Thyroid gland (tissue), 4 donors: Measurements from ENCODE around the gene PSTPIP1. TPM values are rescaled to one million over a fixed set of nuclear protein-coding genes. Genes with fewer than 3 reads are reported as not detected.

ENCODE experiments used
- DNase-seq, 2 donors: peaks; one replicate each; pipeline ENCODE4 v3.0.0-alpha.2; 2019
- H3K27ac ChIP-seq, 3 donors: fragments of 200-600 bp; sonication (generic); 1 replicate in 2 of 3; 2 replicates in 1 of 3; pipeline ENCODE4 v1.5.1; 2016 to 2019; ENCODE audit warnings: mild to moderate bottlenecking in 1 of 3, moderate library complexity in 1 of 3
- H3K27me3 ChIP-seq: fragments of 200-600 bp; sonication (generic); one replicate; pipeline ENCODE4 v1.5.1; 2019
- H3K36me3 ChIP-seq, 2 donors: fragments of 200-600 bp; sonication (generic); one replicate each; pipeline ENCODE4 v1.5.1; 2016 to 2019
- H3K4me1 ChIP-seq, 2 donors: fragments of 200-600 bp; sonication (generic); one replicate each; pipeline ENCODE4 v1.5.1; 2017 to 2019
- H3K4me3 ChIP-seq, 3 donors: fragments of 200-600 bp; sonication (generic); replicated peaks in 1 of 3; 1 replicate in 2 of 3; 2 replicates in 1 of 3; pipeline ENCODE4 v1.5.1; 2016; ENCODE audit warnings: mild to moderate bottlenecking in 1 of 3
- H3K9me3 ChIP-seq: fragments of 200-600 bp; sonication (generic); one replicate; pipeline ENCODE4 v1.5.1; 2017
- POLR2A ChIP-seq, 2 donors: fragments of 450-650 bp; IDR thresholded peaks; one replicate each; pipeline ENCODE4 v1.6.1; 2017; ENCODE audit warnings: antibody characterized with exemption in 2 of 2, mild to moderate bottlenecking in 2 of 2, moderate library complexity in 1 of 2
- WGBS, 2 donors: methylation state at CpG; one replicate each; pipeline ENCODE4 v1.1.5; 2017; 5-methylcytosine and 5-hydroxymethylcytosine counted together
- intact Hi-C: fragments of 100-400 bp; cut with DNase I; formaldehyde crosslinking; loops from one replicate; pipeline ENCODE4 v1.15.1; 2023
- total RNA-seq, 4 donors: library from RNA; depleted of rRNA; stranded (reverse); fragments of >200 nt; gene quantifications; one replicate each; pipeline ENCODE4 v1.2.3, GENCODE V29; 2016
- TF ChIP-seq, protein P1 (sequence below), 6 experiments: fragments of 200-600 bp in 3 of 6; fragments of 450-650 bp in 3 of 6; sonication (generic) in 3 of 6; IDR thresholded peaks; one replicate each; pipeline ENCODE4 v1.5.1; 2016 to 2019; ENCODE audit warnings: antibody characterized with exemption in 6 of 6, mild to moderate bottlenecking in 2 of 6, inconsistent platforms in 1 of 6, moderate library complexity in 1 of 6

The PSTPIP1 gene
- total RNA-seq, 4 donors from 2014 or later: 1.4 to 6.9 (median 3.7) TPM

- Histone ChIP-seq H3K27me3 (no peaks in the 10 kb centered on the region), H3K36me3 (no peaks in the 10 kb centered on the region), H3K27ac (no peak overlapping the region), H3K4me3 (no peak overlapping the region), H3K9me3 (no peaks in the 10 kb centered on the region), H3K4me1 (no peaks in the 10 kb centered on the region)
- intact Hi-C loops: no loop called here
- TF ChIP-seq, protein P1, sequence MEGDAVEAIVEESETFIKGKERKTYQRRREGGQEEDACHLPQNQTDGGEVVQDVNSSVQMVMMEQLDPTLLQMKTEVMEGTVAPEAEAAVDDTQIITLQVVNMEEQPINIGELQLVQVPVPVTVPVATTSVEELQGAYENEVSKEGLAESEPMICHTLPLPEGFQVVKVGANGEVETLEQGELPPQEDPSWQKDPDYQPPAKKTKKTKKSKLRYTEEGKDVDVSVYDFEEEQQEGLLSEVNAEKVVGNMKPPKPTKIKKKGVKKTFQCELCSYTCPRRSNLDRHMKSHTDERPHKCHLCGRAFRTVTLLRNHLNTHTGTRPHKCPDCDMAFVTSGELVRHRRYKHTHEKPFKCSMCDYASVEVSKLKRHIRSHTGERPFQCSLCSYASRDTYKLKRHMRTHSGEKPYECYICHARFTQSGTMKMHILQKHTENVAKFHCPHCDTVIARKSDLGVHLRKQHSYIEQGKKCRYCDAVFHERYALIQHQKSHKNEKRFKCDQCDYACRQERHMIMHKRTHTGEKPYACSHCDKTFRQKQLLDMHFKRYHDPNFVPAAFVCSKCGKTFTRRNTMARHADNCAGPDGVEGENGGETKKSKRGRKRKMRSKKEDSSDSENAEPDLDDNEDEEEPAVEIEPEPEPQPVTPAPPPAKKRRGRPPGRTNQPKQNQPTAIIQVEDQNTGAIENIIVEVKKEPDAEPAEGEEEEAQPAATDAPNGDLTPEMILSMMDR (IDR thresholded peaks at IDR 0.05): no peak
- no peak for TF ChIP-seq POLR2A (IDR thresholded peaks at IDR 0.05)
- 90 to 98% methylated on average over 4 of the region's 4 CpGs for WGBS, 2 donors
- DNase-seq: no peak
These were observed 15.4 kb downstream of the PSTPIP1 start for GRCh38 chr15:77010312-77010686.

DNA sequence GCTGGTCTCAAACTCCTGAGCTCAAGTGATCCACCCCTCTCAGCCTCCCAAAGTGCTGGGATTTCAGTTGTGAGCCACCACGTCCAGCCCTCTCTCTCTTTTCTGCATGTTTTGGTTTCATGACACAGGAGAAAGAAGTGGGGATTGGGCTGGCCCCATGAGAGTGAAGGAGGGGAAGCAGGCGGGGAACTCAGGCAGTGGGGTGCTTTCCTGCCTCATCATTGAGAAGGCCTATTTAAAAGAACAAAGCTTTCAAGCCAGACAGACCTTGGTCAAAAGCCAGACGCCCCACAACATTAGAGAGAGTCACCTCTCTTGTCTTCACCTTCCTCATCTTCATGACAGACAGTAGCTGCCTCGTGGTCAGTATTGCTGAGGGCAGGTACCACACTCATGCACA is 15.9 kb downstream of the PSTPIP1 start:
- intact Hi-C loops: no loop called here
- H3K36me3 ChIP-seq: no peaks in the 10 kb centered on the region
- H3K4me1 ChIP-seq: no peaks in the 10 kb centered on the region
- WGBS, 2 donors: 70 to 80% methylated on average over 4 of the region's 4 CpGs
- no peak overlapping the region for H3K4me3 ChIP-seq
- no peaks in the 10 kb centered on the region for H3K27me3 ChIP-seq
- TF ChIP-seq, protein P1 (IDR thresholded peaks at IDR 0.05): no peak
- no peak for TF ChIP-seq POLR2A (IDR thresholded peaks at IDR 0.05)
- H3K27ac ChIP-seq: no peak overlapping the region
- H3K9me3 ChIP-seq: no peaks in the 10 kb centered on the region
- DNase-seq: no peak

GRCh38 chr15:77012117-77012712 is 17.3 kb downstream of the PSTPIP1 start:
- no peak for DNase-seq
- no peaks in the 10 kb centered on the region for H3K27me3 ChIP-seq
- TF ChIP-seq POLR2A (IDR thresholded peaks at IDR 0.05): no peak
- H3K9me3 ChIP-seq: no peaks in the 10 kb centered on the region
- intact Hi-C loops: no loop called here
- H3K27ac ChIP-seq: no peak overlapping the region
- WGBS, 2 donors: 92 to 95% methylated on average over 3 of the region's 3 CpGs
- no peaks in the 10 kb centered on the region for H3K36me3 ChIP-seq
- no peak overlapping the region for H3K4me3 ChIP-seq
- no peaks in the 10 kb centered on the region for H3K4me1 ChIP-seq

GRCh38 chr15:77012868-77013267 is 17.9 kb downstream of the PSTPIP1 start:
- Histone ChIP-seq H3K4me1 (no peaks in the 10 kb centered on the region), H3K4me3 (no peak overlapping the region), H3K27ac (no peak overlapping the region), H3K36me3 (no peaks in the 10 kb centered on the region), H3K27me3 (no peaks in the 10 kb centered on the region), H3K9me3 (no peaks in the 10 kb centered on the region)
- no peak for DNase-seq
- intact Hi-C loops: no loop called here
- WGBS, 2 donors: 39 to 63% methylated on average over 2 to 4 of the region's 4 CpGs
- TF ChIP-seq, protein P1 (IDR thresholded peaks at IDR 0.05): no peak

DNA sequence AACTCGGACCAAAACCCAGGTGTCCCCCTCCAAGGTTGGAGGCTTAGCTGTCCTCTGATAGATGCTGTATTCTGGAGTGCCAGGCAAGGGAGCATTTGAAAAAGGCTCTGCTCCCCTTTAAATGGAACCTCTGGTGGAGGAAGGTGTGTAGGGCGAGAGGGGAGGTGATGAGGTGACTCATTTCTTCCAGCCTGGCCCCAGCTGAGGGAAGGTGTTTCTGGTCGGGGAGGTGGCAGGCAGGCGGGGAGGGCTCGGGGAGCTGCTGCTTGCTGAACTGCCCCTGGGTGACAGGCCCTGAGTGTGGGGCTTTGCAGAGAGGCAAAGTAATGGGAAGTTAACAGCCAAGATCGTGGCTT is 18.8 kb downstream of the PSTPIP1 start:
- H3K4me3 ChIP-seq: no peak overlapping the region
- no peak for DNase-seq
- H3K27ac ChIP-seq: no peak overlapping the region
- no peak for TF ChIP-seq POLR2A (IDR thresholded peaks at IDR 0.05)
- TF ChIP-seq, protein P1 (IDR thresholded peaks at IDR 0.05): no peak
- intact Hi-C loops: no loop called here
- H3K27me3 ChIP-seq: no peaks in the 10 kb centered on the region
- no peaks in the 10 kb centered on the region for H3K4me1 ChIP-seq
- H3K36me3 ChIP-seq: no peaks in the 10 kb centered on the region
- WGBS, 2 donors: 71 to 84% methylated on average over 6 of the region's 6 CpGs
- no peaks in the 10 kb centered on the region for H3K9me3 ChIP-seq
